ENCODE results near the gene PPP1R9B.

Gene PPP1R9B

GRCh38 chr17:50103252-50103651 lies 47.2 kb downstream of the PPP1R9B start:
- no peak for DNase-seq

GRCh38 chr17:50102164-50102991 lies 48.1 kb downstream of the PPP1R9B start:
- no peak for DNase-seq

GRCh38 chr17:50101346-50102163 lies 48.9 kb downstream of the PPP1R9B start:
- DNase-seq, result no peak

- no peak for DNase-seq
These were observed 49.5 kb downstream of the PPP1R9B start for GRCh38 chr17:50100921-50101345.

- no peak for DNase-seq
These were observed 50.0 kb downstream of the PPP1R9B start for GRCh38 chr17:50100480-50100883.

GRCh38 chr17:50099003-50099402 lies 51.5 kb downstream of the PPP1R9B start:
- DNase-seq, result no peak

GRCh38 chr17:50098583-50098982 lies 51.9 kb downstream of the PPP1R9B start:
- DNase-seq, result no peak

GRCh38 chr17:50097926-50098325 lies 52.6 kb downstream of the PPP1R9B start:
- no peak for DNase-seq

GRCh38 chr17:50097455-50097854 lies 53.0 kb downstream of the PPP1R9B start:
- no peak for DNase-seq

GRCh38 chr17:50096758-50097157 lies 53.7 kb downstream of the PPP1R9B start:
- no peak for DNase-seq

- DNase-seq, result no peak
These were observed 54.4 kb downstream of the PPP1R9B start for GRCh38 chr17:50096092-50096491.

GRCh38 chr17:50095626-50096037 lies 54.8 kb downstream of the PPP1R9B start:
- DNase-seq, result peak; percentile 35

- DNase-seq, result peak; percentile 94
These were observed 55.5 kb downstream of the PPP1R9B start, which contains the start of gene PDK2 for GRCh38 chr17:50094753-50095619. TSS of gene PDK2 (plus strand) at chr17:50095351. CDS start at chr17:50095436, 85 bp downstream.

GRCh38 chr17:50094243-50094752 lies 56.2 kb downstream of the PPP1R9B start:
- DNase-seq, result peak; percentile 96

GRCh38 chr17:50093807-50094206 lies 56.7 kb downstream of the PPP1R9B start:
- DNase-seq, result no peak

- no peak for DNase-seq
These were observed 57.2 kb downstream of the PPP1R9B start for GRCh38 chr17:50093246-50093645.

- DNase-seq, result no peak
These were observed 58.6 kb downstream of the PPP1R9B start for GRCh38 chr17:50091918-50092285.

- DNase-seq, result no peak
These were observed 59.2 kb downstream of the PPP1R9B start for GRCh38 chr17:50090971-50091917.

- DNase-seq, result no peak
These were observed 60.4 kb downstream of the PPP1R9B start for GRCh38 chr17:50090071-50090470.

GRCh38 chr17:50088952-50089825 lies 61.3 kb downstream of the PPP1R9B start:
- DNase-seq, result no peak
